GM12873 (cell line): ENCODE measurements around the gene PTN.

Experiments
- TF ChIP-seq, protein P1 (sequence below): IDR thresholded peaks from 2 replicates; pipeline ENCODE4 v1.5.1; 2012; ENCODE audit warnings: low read depth, mild to moderate bottlenecking, moderate library complexity, low read length, control low read depth; ENCODE audit not compliant: insufficient read depth; ENCODE audit errors: missing control alignments

Gene PTN

DNA sequence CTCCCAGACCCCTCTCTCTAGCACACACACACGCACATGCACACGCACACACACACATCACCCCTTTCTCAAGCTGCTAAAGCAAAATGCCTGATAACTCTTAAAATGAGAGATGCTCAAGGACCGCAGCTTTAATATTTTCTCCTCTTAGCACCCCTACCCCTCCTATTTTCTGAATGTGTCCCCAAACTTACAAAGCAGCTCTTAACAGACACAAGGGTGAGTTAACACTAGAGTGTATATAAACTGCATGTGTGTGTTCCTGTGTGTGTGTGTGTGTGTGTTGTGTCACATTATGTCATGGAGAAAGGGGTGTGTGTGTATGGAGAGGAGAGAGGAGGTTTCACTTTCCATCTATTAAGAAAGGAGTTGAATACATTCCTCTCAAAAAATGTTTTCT, 1.3 kb downstream of the PTN start:
- TF ChIP-seq, protein P1, sequence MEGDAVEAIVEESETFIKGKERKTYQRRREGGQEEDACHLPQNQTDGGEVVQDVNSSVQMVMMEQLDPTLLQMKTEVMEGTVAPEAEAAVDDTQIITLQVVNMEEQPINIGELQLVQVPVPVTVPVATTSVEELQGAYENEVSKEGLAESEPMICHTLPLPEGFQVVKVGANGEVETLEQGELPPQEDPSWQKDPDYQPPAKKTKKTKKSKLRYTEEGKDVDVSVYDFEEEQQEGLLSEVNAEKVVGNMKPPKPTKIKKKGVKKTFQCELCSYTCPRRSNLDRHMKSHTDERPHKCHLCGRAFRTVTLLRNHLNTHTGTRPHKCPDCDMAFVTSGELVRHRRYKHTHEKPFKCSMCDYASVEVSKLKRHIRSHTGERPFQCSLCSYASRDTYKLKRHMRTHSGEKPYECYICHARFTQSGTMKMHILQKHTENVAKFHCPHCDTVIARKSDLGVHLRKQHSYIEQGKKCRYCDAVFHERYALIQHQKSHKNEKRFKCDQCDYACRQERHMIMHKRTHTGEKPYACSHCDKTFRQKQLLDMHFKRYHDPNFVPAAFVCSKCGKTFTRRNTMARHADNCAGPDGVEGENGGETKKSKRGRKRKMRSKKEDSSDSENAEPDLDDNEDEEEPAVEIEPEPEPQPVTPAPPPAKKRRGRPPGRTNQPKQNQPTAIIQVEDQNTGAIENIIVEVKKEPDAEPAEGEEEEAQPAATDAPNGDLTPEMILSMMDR = no peak

DNA sequence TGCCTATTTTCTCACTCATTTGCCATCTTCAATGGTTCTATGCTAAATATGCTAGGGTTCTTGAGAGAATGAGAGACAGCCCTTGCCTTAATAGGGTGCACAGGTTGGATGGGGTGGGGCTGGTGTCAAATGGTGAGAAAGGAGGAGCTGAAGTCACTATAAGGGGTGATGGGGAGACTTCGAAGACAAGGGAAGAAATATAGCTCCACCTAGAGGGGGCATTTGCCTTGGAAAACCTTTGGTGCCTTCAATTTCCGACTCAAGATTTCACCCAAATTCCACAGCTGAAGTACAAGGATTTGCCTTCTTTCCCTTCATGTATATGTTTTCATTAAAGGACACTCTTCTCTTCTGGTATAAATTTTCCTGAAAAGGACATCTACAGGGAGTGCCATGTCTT, 5.6 kb downstream of the PTN start:
- TF ChIP-seq, protein P1 = peak; percentile 30

DNA sequence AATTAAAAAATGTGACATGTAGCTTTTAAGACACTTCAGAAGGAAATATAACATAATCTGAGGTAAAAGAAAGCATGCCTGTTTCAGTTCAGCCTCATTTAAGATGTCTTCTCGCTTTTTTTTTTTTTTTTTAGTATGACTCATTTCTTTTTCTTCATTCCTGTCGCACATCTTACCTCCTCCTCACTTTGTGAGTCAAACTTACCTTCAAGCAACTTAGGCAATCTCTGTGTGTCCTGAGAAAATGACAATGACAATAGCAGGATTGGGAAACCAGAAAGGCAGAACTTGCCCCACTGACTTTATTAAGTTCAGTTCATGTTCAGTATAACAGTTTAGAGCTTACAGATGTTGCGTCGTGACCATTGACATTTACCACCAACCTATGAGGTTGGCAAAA, 7.7 kb downstream of the PTN start:
- TF ChIP-seq, protein P1 = no peak

DNA sequence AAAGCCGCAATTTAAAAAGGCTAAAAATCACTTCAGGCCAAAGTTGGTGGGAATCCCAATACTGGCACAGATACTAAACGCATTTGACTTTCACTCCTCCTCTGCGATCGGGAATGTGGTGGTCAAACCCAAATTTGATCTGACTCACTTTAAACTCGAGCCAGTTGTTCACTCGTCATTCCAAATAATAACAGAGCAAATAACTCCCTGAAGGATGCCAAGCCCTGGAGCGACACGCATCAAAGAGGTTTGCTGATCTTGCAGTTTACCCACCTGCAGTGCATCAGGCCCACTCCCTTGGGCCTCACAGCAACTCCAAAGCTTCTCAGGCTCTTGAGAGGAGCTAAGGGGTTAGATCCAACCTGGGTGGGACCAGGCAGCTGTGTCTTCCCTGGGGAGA, 12.2 kb downstream of the PTN start:
- TF ChIP-seq, protein P1 = no peak

DNA sequence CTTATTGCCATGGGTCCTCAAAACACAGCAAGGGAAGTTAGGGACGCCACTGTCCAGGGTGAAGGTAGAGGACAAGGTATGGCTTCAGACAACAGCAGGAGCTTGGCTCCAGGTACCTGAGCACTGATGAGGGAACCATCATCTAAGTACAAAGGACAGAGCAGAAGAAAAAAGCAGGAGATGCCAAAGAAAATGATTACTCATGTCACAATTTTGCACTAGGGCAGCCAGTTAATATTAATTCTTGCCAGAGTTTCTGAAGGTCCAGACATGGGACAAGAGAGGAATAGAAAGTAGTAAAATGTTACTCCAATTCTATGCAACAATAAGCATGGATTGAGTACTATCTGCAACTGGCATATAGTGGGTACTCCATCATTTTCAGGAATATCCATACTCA, 14.1 kb downstream of the PTN start:
- TF ChIP-seq, protein P1 = no peak

DNA sequence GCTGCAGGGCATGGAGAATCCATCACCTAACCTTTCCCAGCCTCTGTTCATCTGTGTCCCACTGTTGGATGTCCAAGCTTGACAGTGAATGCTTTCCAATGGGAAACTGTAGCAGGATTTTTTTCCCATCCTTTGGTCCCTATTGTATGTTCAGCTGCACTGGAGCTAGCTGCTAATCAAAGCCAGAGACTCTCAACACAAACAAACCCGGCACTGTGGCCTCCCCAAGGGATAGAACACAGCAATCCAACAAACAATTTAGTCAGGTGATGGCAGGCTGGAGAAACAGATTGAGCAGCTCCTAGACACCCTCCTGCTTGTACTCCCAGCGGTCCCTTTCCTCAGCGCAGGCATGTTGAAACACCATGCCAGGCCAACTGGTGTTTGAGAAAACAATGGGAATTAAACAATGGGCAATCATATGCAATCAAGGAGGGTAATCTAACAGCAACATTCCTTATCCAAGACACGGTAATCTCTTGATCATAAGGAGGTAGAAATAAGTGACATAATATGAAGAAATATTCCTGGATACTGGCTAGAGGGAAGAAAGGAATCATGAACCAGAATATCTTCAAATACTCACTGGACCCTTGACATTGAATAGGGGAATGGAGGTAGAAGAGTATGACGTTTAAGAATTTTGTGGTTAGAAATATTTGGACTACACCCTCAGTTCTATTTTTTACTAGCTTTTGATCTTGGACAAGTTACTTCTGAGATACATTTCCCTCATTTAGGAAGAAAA, 15.0 kb downstream of the PTN start:
- TF ChIP-seq, protein P1 = no peak

DNA sequence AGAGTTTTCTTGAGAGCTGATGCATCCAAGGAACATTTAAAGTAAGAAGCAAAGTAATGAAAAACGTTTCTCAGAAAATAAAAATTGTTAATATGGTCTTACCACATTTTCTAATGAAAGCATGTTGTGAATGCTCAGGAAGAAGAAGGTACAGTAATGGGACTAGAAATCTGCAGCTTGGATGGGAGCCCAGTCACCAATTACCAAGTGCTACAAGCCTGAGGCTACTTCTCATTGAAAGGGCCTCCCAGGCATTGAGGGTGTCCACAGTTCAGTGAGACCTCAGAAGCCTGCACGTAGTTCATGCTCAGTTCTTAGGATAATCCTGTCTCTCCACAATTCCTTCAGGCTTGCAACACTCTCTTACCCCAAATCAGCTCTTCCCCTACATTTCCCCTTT, 17.6 kb downstream of the PTN start:
- TF ChIP-seq, protein P1 = no peak
